GM18873 (cell line): ENCODE data around the gene VWC2.

Experiments used
- ATAC-seq: cut with Tn5 transposase; IDR thresholded peaks from one replicate; pipeline ENCODE4 v1.9.1; 2021; ENCODE audit warnings: mild to moderate bottlenecking, moderate library complexity, moderate number of reproducible peaks; ENCODE audit not compliant: unreplicated experiment, low FRiP score

The VWC2 gene

GRCh38 chr7:49773218-49773935, at the start of gene VWC2:
VWC2 (plus strand) TSS chr7:49773638; CDS start chr7:49775436, 1,798 bp downstream.
- no peak for ATAC-seq

GRCh38 chr7:49724071-49724470, 49.4 kb upstream of the VWC2 start:
- ATAC-seq = no peak

- ATAC-seq = no peak
These were observed 41.6 kb upstream of the VWC2 start for GRCh38 chr7:49731836-49732235.

GRCh38 chr7:49762666-49763065, 10.8 kb upstream of the VWC2 start:
- no peak for ATAC-seq

GRCh38 chr7:49763791-49764190, 9.6 kb upstream of the VWC2 start:
- no peak for ATAC-seq

- ATAC-seq = peak; percentile 92
These were observed 6.5 kb upstream of the VWC2 start for GRCh38 chr7:49766966-49767365.

GRCh38 chr7:49767719-49768118, 5.7 kb upstream of the VWC2 start:
- no peak for ATAC-seq

- no peak for ATAC-seq
These were observed 5.2 kb upstream of the VWC2 start for GRCh38 chr7:49768254-49768653.

GRCh38 chr7:49768835-49769234, 4.6 kb upstream of the VWC2 start:
- ATAC-seq = no peak

- no peak for ATAC-seq
These were observed 4.1 kb upstream of the VWC2 start for GRCh38 chr7:49769285-49769857.

GRCh38 chr7:49770838-49771237, 2.6 kb upstream of the VWC2 start:
- ATAC-seq = no peak

GRCh38 chr7:49771427-49772176, 1.8 kb upstream of the VWC2 start:
- peak; percentile 36 for ATAC-seq

- ATAC-seq = no peak
These were observed 571 bp upstream of the VWC2 start for GRCh38 chr7:49772916-49773217.

- no peak for ATAC-seq
These were observed 559 bp downstream of the VWC2 start for GRCh38 chr7:49773936-49774458.

GRCh38 chr7:49774459-49775064, 1.1 kb downstream of the VWC2 start:
- ATAC-seq = no peak

- no peak for ATAC-seq
These were observed 1.9 kb downstream of the VWC2 start for GRCh38 chr7:49775065-49775948.

GRCh38 chr7:49775949-49776443, 2.6 kb downstream of the VWC2 start:
- no peak for ATAC-seq

- ATAC-seq = no peak
These were observed 3.6 kb downstream of the VWC2 start for GRCh38 chr7:49776994-49777393.

GRCh38 chr7:49778731-49779270, 5.4 kb downstream of the VWC2 start:
- ATAC-seq = peak; percentile 43

GRCh38 chr7:49780953-49781352, 7.5 kb downstream of the VWC2 start:
- no peak for ATAC-seq
